Lower lobe of right lung (tissue), 2 donors: ENCODE results near the gene NME9. TPM values are rescaled to one million over a fixed set of nuclear protein-coding genes. Genes with fewer than 3 reads are reported as not detected.

Experiments
- ATAC-seq, 2 donors: fragments of 200-7000 bp; cut with Tn5 transposase; one replicate each; pipeline ENCODE4 v1.9.1; 2020 to 2022; ENCODE audit warnings: mild to moderate bottlenecking in 2 of 2, moderate library complexity in 2 of 2
- DNase-seq: peaks from one replicate; pipeline ENCODE4 v3.0.0-alpha.2; 2020
- H3K27ac ChIP-seq: fragments of 200-600 bp; one replicate; pipeline ENCODE4 v1.8.0; 2022
- H3K27me3 ChIP-seq: fragments of 200-600 bp; one replicate; pipeline ENCODE4 v1.8.0; 2022; ENCODE audit warnings: low read depth
- H3K36me3 ChIP-seq: fragments of 200-600 bp; one replicate; pipeline ENCODE4 v1.8.0; 2022; ENCODE audit warnings: mild to moderate bottlenecking
- H3K4me1 ChIP-seq: fragments of 200-600 bp; one replicate; pipeline ENCODE4 v1.8.0; 2022
- H3K4me3 ChIP-seq: fragments of 200-600 bp; one replicate; pipeline ENCODE4 v1.8.0; 2022; ENCODE audit warnings: mild to moderate bottlenecking
- H3K9me3 ChIP-seq: fragments of 200-600 bp; one replicate; pipeline ENCODE4 v1.8.0; 2022
- CTCF ChIP-seq: fragments of 200-600 bp; IDR thresholded peaks from one replicate; pipeline ENCODE4 v1.8.0; 2022; ENCODE audit warnings: antibody characterized with exemption, mild to moderate bottlenecking
- intact Hi-C: fragments of 100-400 bp; cut with DNase I; formaldehyde crosslinking; loops from one replicate; pipeline ENCODE4 v1.11.0; 2022
- total RNA-seq: library from RNA; stranded (reverse); fragmentation: NEBNext Ultra II Directional; extraction: Animal tissue kit (Norgen Biotek cat#: 25700); gene quantifications from one replicate; pipeline ENCODE4 v1.2.1, GENCODE V29; 2021
- donor health status: DM: no; HTN: yes; CAD: no; lungs with severe emphysema.

NME9 gene
- total RNA-seq, 1 donor from 2014 or later: 3.5 TPM

GRCh38 chr3:138354376-138354775 lies 24.7 kb upstream of the NME9 start:
- Histone ChIP-seq H3K36me3 (peaks cover 7% of the 10 kb centered on the region), H3K4me1 (peaks cover 31% of the 10 kb centered on the region), H3K27ac (no peak overlapping the region), H3K4me3 (no peak overlapping the region), H3K27me3 (no peaks in the 10 kb centered on the region), H3K9me3 (no peaks in the 10 kb centered on the region)
- DNase-seq (no peak), ATAC-seq (no peak)
- TF ChIP-seq CTCF: no peak
- intact Hi-C loops: no loop called here

- no peak overlapping the region for H3K4me3 ChIP-seq
- ATAC-seq (no peak), DNase-seq (no peak)
- no peaks in the 10 kb centered on the region for H3K27me3 ChIP-seq
- no peaks in the 10 kb centered on the region for H3K9me3 ChIP-seq
- TF ChIP-seq CTCF: no peak
- peaks cover 7% of the 10 kb centered on the region for H3K36me3 ChIP-seq
- peaks cover 24% of the 10 kb centered on the region for H3K4me1 ChIP-seq
- no peak overlapping the region for H3K27ac ChIP-seq
- intact Hi-C loops: no loop called here
These were observed 22.4 kb upstream of the NME9 start for GRCh38 chr3:138351916-138352550.

DNA sequence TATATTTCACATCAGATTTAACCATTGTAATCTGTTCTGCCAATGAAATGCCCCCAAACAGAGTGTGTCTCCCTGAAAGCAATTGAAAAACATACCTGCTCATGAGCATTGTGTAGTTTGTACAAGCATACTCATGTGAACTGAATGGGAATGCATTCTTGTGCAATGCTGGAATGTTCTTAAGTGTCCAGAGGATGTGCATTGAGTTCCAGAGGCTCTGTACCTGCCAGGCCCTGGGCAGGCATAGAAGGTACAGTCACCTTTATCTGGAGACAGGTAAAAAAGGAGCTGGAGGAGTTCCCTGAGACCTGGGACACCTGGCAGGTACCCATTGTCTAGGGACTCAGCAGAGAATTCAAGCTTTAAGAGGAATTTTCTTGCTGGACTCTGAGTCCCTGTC lies 21.5 kb upstream of the NME9 start:
- DNase-seq (no peak), ATAC-seq (peak; percentile 34 to 49)
- Histone ChIP-seq H3K4me1 (peaks cover 24% of the 10 kb centered on the region), H3K4me3 (no peak overlapping the region), H3K27me3 (no peaks in the 10 kb centered on the region), H3K9me3 (no peaks in the 10 kb centered on the region), H3K36me3 (peaks cover 7% of the 10 kb centered on the region), H3K27ac (no peak overlapping the region)
- TF ChIP-seq CTCF: no peak
- intact Hi-C loops: no loop called here

DNA sequence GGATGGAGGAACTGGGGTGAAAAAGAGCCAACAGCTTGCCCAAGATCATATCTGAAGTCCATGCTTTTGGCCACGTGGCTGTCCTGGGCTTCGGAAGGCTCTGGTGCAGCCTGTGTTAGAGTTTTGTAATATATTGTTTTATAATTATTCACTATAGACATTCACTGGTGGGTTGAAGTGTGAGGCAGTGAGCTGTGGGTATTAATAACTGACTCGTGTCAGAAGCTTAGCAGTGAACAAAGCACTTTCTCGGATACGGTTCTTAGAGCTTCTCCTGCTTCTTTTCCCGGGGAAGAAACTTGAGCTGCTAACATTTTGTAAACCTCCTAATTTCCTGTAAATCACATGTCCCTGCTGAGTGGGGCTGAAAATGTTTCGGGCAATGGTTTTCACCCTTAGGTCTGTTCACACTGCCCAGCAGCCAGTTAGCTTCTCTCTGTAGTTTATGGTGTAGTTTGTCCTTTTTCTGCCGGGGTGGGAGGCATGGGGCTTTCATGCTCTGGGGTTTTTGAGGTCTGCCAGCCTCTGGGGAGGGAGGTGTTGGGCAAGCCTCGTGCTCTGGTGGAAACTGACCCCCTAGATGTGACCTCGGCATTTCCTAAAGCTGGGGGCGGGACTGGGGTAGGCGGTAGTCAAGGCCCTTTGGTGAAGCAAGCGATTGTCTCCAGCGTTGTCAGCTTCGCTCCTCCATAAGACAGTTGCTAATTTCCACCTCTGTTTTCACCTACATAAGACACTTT lies 20.4 kb upstream of the NME9 start:
- H3K27ac ChIP-seq: peak overlapping the region; percentile 93
- peak overlapping the region; percentile 82 for H3K4me3 ChIP-seq
- H3K36me3 ChIP-seq: peaks cover 2% of the 10 kb centered on the region
- no peak for TF ChIP-seq CTCF
- H3K4me1 ChIP-seq: peaks cover 24% of the 10 kb centered on the region
- intact Hi-C loops: no loop called here
- H3K9me3 ChIP-seq: no peaks in the 10 kb centered on the region
- peak; percentile 70 for DNase-seq
- ATAC-seq: no peak
- no peaks in the 10 kb centered on the region for H3K27me3 ChIP-seq

- Histone ChIP-seq H3K4me1 (peaks cover 24% of the 10 kb centered on the region), H3K9me3 (no peaks in the 10 kb centered on the region), H3K27me3 (no peaks in the 10 kb centered on the region), H3K4me3 (peak overlapping the region; percentile 82), H3K36me3 (no peaks in the 10 kb centered on the region), H3K27ac (peak overlapping the region; percentile 93)
- DNase-seq (no peak), ATAC-seq (peak in 1 of 2 donors; percentile 11)
- intact Hi-C loops: no loop called here
- no peak for TF ChIP-seq CTCF
These were observed 19.4 kb upstream of the NME9 start for GRCh38 chr3:138348754-138349739.
